GM18909 (cell line): ENCODE data around the gene GAS2L1.

ENCODE experiments used
- ATAC-seq: cut with Tn5 transposase; IDR thresholded peaks from one replicate; pipeline ENCODE4 v1.9.1; 2021; ENCODE audit warnings: mild to moderate bottlenecking; ENCODE audit not compliant: unreplicated experiment, poor library complexity

Gene GAS2L1

DNA sequence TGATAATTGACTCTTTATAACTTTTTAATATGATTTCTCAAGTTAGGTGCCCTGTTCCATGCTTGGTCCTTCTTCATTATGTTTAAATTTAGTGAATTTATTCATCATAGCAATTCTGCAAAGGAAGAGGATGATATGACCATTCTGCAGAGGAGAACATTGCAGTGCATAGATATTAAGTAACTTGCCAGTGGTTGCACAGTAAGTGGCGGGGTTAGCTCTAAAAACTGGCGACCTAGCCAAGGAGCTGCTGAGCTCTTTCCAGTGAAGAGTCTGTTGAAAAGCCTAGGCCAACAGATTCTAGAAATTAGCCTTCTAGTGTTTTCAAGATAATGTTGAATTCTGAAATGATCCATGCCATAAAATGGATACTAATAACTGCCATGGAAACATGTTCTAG is 33.8 kb upstream of the GAS2L1 start:
- no peak for ATAC-seq

DNA sequence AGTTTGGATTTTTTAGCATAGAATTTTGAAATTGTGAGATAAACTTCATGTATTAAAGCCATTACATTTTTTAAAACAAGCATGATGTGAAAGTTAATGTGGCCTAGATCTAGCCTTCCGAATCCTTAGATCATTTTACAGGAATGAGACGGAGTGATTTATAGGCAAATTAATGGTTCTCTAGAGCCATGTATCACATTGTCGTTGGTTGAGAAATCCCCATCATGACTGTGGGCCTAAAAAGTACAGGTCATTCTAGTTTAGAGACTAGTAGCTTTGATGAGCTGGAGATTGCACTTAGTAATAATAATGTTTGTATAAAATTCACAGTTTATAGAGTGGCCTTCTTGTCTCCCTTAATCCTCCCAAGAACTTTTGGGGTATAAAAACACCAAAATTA is 31.3 kb upstream of the GAS2L1 start:
- no peak for ATAC-seq

DNA sequence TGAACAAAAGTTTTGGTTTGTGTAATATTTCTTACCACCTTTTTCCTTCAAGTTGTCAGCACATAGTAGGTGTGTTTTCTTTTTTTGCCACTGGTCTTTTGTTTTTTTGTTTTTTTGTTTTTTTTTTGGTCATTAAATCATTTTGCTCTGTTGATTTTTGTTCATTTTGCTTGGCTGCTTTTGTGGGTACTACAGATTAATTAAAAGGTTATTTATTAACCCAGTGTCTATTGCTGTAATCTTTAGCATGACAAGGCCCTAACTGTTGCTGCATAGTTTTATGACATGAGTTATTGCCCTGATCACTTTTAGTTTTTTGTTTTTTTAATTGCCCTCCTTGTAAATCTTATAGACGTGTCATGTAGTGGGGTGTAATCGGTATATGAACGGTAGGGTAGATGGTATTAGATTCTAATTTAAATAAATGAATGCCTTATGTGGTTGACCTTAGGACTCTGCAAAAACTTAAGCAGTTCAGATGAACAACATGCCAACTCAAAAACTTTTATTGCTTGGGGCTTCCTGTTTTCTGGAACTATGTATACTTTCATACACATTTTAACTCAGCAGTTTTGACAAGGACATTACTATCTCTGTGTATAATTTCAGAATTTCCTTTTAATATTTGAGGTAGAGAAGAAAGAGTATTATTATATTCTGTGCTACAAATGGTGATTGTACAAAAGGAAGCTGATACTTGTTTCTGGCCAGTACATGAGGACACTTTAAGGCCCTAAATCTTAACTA is 30.5 kb upstream of the GAS2L1 start:
- no peak for ATAC-seq

DNA sequence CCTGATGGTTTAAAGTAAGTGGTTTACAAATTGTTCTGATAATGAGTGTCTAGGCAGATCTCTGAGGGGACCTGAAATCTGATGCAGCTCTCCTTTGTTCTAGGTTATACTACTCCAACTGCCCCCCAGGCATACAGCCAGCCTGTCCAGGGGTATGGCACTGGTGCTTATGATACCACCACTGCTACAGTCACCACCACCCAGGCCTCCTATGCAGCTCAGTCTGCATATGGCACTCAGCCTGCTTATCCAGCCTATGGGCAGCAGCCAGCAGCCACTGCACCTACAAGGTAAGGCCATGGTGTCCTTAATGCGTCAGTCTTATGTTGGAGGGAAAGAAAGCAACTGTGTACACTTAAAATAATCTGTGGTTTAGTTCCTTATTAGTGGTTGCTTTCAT is 28.5 kb upstream of the GAS2L1 start:
- no peak for ATAC-seq

DNA sequence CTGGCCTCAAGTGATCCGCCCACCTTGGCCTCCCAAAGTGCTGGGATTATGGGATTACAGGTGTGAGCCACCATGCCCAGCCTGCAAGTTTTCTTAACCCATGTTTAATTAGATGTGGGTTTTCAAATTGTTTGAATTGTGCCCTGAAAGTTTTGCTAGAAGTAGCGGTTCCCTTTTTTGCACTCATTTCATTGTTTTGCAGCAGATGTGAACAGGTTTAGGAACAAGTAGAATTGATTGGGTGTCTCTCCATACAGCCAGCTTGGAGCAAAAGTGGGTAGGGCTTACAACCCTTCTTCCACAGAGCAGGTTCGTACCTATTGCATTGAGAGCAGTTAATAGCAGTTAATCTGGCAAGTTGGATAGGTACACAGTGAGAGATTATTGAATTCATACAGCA is 22.3 kb upstream of the GAS2L1 start:
- ATAC-seq, result no peak

DNA sequence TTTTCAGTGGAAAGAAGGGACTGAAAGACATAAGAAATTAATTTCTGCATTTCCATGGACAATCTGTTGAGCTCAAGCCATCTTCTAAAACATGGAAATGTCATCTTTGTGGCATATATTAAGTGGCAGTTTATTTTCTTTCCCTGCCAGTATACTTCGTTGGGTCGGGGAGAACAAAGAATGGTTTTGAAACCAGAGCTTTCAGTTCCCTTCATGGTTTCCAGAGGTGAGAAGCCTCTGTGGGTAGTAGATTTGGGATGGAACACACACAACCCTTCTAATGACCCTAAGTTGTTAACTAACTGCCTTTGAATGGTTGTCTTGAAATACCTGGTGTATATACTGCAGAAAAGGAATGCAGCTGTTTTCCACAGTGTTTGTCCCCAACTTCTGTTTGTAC is 17.6 kb upstream of the GAS2L1 start:
- ATAC-seq, result no peak

DNA sequence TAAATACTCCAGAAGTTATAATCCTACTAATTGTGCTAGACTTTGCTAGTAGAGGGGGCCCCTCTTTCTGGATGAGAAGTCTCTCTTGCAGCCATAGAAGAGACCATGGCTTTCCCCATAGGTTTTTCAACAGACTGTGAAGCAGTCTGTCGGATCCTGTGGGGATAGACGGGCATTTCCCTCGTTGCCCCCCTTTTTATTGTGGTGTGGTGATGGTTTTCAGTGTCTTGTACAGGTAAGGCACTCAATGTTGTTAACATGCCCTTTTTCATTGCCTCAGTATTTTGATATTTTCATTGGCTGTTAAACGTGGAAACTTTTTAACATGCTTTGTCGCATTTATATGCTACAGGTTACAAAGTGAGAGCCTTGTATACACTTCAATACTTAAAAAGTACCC is 16.4 kb upstream of the GAS2L1 start:
- ATAC-seq, result no peak

DNA sequence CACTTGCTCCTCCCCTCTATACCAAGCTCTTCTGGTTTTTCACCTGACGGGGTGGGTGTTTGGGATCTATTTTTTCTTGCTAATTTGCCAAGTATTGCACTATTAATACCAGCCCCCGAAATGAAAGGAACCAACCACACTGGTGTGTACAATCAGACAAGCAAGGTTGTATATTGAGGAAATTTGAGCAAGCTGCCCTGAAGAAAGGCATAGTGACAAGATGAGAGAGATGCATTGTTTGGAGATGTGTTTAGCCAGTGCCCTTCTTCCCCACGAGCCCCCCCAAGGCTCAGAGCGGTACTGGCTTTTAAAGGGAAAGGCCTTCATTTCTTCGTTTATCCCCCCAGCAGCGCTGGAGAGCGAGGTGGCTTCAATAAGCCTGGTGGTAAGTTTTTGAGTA is 15.2 kb upstream of the GAS2L1 start:
- no peak for ATAC-seq

DNA sequence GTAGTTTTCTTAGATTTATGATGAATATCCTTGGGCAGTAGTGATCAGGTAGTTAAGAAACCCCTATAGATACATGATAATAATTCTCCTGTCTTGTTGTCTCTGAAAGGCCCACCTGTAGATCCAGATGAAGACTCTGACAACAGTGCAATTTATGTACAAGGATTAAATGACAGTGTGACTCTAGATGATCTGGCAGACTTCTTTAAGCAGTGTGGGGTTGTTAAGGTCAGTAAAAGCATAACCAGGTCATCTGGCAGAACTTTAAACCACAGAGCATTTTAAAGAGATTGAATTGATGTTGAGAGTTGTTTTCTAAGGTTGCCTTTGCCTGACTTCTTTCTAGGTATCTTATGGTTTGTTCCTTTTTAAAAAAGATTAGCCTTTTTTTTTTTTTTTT is 14.1 kb upstream of the GAS2L1 start:
- ATAC-seq, result no peak

DNA sequence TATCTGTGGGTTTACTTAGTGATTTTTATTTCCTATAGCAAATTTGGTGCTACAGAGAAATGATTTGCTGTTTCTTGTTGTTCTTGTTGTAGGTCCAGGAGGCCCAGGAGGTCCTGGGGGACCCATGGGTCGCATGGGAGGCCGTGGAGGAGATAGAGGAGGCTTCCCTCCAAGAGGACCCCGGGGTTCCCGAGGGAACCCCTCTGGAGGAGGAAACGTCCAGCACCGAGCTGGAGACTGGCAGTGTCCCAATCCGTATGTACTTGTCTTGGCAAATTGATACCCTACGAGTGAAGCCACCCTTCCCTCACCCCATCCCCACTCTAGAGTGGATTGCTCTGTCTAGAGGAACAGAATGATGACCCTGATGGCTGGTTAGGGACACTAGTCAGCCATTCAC is 7.8 kb upstream of the GAS2L1 start:
- no peak for ATAC-seq

DNA sequence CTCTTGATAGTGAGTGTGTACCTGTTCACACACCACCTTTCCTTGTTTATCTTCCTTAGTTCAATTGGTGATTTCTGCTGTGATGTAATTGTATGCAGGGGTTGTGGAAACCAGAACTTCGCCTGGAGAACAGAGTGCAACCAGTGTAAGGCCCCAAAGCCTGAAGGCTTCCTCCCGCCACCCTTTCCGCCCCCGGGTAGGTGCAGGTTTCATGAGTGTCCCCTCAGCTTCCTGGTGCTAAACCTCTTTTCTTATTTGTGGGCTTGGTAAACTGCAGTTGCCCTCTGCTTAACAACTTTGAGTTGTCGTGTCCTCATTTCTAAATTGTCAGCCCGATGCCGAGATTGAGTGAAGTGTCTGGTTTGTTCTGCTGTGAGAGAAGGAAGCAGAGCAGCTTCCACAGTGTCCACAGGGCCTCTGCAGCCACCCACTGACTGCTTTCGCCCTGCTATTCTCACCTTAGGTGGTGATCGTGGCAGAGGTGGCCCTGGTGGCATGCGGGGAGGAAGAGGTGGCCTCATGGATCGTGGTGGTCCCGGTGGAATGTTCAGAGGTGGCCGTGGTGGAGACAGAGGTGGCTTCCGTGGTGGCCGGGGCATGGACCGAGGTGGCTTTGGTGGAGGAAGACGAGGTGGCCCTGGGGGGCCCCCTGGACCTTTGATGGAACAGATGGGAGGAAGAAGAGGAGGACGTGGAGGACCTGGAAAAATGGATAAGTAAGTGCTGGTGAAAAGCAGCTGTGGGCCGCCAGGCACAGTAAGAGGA is 7.1 kb upstream of the GAS2L1 start:
- ATAC-seq, result no peak

DNA sequence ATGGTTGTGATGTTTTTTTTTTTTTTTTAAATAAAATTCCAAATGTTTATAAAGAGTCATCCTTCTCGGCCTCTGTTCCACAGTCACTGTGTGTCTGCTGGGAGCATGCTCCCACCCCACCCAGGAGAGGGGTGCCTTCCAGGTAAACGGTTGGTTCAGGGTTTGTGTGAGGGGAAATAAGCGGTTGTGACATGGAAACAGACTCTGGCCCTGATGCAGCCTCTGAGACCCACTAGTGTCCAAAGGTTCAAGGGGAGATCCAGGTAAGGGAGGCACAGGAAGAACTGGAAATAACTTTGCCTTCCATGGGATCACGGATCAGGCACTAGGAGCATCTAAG is 6.0 kb upstream of the GAS2L1 start:
- ATAC-seq, result no peak

DNA sequence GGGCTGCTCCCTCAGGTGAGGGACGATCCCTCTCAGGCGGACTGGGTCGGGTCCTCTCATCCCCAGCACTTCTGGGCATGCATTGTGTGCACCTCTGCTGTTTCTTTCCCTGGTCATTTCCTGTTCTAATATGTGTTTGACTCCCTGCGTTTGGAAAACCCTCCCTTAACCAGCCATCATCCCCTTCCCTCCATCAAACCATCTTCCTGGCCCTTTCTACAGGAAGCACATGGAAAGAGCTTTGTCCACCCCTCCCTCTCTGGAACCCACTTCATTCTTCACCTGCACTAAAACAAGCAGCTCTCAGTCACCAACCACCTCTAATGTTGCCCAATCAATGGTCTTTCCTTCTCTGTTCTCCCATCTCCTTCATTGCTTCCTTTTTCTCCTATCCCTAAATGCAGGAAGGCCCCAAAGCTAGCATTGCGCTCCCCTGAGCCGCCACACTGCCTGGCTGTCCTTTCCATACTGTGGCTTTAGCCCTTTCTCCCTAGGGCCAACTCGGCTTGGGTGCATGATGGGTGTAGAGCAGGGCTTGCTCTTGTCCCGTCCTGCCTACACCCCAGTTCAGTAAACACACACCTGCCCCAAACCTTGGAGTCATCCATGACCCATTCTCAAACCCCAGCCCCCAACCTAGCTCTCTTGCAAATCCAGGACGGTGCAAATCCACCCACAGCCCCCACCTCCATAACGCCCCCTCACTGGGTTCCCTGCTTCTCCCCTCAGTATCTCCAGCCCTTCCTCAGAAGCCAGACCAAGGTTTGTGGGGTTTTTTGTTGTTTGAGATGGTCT is 5.4 kb upstream of the GAS2L1 start:
- ATAC-seq, result no peak

DNA sequence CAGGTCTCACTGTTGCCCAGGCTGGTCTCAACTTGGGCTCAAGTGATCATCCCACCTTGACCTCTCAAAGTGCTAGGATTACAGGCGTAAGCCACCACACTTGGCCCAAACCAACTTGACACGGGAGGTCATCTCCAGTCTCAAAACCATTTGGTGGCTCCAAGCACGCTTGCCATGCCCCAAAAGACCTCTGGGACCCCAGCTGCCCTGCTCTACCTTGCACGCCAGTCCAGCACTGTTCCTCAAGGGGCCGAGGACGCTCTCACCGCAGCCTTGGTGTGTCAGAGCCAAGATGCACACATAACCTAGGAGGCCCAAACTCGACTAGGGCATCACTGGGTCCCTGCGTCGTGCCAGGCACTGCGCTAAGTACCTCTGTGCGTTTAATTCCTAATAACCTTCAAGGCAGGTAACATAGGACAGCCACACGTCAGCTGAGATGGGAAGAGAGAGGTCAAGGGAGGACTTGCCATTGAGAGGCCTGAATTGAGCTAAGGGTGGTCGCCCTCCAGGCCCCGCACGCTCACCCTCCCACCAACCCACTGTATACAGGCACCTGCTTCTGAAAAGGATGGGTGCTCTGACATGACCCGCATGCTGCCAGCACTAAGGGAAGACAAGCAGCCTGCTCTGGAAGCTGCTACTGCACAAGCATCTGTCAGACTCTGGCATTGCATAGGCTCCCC is 4.6 kb upstream of the GAS2L1 start:
- ATAC-seq, result no peak

DNA sequence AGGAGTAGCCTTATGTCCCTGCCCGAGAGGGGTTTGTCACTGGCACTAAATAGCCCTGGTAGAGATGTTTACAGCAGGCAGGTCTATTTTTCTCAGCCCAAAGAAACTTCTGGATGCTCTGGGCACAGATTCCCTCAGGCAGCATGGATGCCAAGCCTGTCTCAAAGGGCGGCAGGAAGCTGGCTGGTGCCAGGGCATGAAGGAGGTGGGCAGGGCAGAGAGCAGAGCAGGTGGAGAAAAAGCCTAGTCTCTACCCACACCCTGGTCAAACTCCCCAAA is 4.1 kb upstream of the GAS2L1 start:
- no peak for ATAC-seq

DNA sequence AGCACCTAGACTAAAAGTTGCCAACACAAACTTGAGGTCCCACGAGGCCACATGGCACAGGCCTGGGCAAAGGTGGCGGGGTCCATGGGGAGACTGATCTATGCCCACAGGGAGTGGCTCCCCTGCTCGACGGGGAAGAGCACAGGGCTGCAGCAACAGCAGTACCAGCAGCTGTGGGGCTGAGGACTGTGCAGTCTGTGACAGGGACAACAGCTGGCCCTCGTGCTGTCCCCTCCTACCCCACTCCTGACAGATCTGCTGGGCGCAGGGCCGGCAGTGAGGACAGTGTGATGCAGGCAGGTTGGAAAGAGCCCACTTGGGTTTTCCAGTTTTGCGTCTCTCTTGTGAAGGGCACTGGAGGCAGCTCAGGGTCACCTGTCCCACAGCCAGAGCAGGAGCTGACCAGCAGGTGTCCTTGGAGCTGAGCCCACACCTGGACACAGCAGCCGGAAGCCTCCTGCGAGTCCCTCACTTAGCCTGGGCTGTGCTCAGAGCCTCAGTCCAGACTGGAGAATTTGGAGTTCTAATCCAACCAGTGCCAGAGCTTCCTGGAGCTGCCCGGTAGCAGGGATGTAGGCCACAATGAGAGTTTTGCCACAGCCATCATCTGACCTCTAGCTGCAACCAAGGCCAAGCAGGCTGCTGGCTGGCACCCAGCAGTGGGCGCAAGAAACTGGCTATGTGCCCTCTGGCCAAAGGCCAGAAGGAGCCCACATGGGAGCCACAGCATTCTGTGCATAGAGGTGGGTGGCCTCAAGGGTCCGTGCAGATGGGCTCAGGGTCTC is 3.6 kb upstream of the GAS2L1 start:
- ATAC-seq, result no peak

DNA sequence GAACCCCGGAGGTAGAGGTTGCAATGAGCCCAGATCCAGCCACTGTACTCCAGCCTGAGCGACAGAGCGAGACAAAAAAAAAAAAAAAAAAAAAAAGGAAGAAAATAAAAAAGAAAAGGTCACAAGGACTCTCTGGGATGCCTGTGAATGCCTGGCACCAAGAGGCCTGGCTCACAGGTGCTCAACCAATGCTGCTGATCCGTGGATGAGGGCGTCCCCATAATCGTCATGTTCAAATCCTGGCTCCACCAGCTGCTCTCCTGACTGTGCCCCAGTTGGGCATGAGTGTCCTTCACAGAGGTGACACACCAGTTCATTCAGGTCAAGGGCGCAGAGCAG is 645 bp upstream of the GAS2L1 start:
- ATAC-seq, result no peak

DNA sequence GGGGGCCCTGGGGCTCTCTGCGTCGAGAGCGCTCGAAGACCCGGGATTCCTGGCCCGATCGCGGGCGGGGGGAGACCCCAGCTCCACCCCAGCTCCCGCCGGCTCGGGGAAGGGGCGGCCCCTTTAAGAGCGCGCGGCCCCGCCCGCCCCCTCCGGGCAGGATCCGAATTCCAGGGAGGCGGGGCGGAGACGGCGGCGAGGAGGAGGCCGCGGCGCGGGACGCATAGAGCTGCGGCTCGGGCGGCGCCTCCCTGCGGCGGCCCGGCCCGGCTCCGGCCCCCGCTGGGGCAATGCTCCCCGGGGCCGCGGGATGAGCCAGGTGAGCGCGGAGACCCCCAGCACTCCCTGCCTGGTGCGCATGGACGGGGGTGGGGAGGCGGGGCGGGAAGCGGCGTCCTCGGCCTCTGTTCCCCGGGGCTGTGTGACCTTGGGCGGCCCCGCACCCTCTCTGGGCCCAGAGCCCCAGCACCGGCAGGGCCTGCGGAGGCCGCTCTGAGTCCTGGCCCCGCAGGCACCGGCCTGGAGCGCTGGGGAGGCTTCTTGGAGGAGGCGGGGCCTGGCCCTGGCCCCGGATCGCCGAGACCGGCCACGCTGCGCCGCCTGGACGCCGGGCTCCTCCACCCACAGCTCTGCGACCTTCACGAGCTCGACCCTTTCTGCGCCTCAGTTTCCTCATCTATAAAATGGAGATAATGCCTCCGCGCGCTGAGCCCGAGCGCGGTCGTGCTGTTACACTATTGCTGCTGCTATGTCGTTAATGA is 565 bp downstream of the GAS2L1 start:
- no peak for ATAC-seq

DNA sequence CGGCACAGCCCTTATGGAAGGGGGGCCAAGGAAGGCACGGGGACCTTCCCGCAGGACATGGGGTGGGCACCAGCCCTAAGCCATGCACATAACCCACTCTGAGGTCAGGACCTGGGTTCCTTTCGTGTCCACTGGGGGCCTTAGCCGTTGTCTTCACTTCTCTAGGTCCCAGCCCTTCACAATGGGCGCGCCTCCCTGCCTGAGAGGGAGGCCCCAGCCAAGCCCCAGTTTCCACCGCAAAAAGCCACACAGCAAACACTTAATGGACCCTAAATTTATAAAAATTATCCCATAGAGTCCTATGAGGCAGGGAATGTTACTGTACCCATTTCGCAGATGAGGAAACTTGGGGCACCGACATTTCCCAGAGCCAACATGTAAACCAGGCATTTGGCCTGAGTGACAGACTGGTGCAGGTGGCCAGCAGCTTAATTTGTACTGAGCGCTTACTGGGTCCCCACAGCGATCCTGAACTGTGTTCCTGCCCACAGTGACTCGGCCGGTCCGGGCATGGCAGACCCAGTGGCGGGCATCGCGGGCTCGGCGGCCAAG is 1.2 kb downstream of the GAS2L1 start:
- no peak for ATAC-seq
